ENCODE data around the gene SPEN.
"Not testable (repeated sequence)": the region's sequence is repeated elsewhere in the genome, so short reads cannot be mapped to it uniquely, and the experiment has no call there.

Gene SPEN

DNA sequence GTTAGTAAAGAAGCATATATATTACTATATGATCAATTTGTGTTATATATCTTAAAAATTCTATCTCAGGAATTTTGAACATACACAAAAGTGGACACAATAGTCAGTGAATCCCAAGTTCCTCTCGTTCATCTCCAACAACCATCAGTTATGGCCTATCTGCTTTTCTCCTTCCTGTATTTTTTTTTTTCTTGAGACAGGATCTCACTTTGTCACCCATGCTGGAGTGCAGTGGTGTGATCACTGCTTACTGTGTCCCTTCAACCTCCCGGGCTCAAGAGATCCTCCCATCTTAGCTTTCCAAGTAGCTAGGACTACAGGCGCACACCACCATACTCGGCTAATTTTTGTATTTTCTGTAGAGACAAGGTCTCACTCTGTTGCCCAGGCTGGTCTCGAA lies 9.4 kb downstream of the SPEN start:
- no peak for DNase-seq

DNA sequence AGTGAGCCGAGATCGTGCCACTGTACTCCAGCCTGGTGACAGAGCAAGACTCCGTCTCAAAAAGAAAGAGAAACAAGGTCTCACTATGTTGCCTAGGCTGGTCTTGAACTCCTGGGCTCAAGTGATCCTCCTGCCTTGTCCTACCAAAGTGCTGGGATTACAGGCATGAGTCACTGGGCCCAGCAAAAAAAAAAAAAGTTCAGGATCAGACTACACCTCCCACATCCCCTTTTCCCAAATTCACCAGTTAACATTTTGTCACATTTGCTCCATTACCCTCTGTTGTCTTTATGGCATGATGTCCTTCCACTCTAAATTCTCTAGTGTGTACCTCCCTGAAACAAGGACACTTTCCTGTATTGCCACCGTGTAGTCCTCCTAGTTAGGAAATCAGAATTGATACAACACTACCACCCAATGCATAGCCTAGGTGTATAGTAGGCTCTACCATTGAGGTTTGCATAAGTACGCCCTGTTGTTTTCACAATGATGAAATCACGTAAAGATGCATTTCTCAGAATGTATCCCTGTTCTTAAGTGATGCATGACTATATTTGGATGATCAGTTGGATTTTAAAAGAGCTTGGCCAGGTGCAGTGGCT lies 10.7 kb downstream of the SPEN start:
- no peak for DNase-seq

DNA sequence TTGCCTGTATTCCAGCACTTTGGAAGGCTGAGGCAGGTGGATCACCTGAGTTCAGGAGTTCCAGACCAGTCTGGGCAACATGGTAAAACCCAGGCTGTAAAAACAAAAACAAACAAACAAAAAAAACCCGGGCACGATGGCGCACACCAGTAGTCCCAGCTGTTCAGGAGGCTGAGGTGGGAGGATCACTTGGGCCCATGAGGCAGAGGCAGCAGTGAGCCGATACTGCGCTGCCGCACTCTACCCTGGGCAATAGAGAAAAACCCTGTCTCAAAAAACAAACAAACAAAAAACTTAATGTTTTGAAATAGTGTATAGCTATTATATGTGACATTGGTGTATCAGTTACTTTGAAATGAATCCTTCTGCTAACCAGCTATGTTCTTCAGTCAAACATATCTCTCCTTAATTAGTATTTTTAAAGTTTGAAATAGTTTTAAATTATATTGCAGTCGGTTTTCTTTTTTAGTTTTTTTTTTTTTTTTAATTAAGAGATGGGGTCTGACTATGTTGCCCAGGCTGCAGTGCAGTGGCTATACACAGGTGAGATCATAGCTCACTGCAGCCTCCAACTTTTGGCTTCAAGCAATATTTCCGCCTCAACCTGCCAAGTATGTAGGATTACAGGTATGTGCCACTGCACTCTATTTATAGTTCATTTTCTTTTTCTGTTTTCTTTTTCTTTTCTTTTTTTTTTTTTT lies 11.3 kb downstream of the SPEN start:
- no peak for DNase-seq

DNA sequence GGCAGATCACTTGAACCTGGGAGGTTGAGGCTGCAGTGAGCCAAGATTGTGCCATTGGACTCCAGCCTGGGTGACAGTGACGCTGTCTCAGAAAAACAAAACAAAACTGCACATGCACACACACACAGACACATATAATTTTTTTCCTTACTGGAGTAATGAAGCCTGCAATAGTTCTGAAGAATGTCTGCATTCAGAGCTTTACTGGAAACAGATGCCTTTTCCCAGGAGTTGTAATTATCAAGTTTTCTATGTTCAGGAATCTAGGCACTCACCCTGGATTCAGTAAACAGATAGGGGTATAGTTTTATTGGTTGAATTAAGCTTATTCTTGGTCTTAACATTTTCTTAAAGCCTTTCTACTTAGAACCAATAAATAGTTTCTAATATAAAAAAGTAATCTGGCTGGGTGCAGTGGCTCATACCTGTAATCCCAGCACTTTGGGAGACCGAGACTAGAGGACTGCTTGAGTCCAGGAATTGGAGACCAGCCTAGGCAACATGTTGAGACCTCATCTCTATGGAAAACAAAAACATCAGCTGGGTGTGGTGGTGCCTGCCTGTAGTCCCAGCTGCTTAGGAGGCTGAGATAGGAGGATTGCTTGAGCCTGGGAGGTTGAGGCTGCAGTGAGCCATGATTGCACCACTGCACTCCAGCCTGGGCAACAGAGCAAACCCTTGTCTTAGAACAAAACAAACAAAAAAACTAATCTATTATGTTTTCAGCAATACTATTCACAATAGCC lies 15.8 kb downstream of the SPEN start:
- DNase-seq: no peak

DNA sequence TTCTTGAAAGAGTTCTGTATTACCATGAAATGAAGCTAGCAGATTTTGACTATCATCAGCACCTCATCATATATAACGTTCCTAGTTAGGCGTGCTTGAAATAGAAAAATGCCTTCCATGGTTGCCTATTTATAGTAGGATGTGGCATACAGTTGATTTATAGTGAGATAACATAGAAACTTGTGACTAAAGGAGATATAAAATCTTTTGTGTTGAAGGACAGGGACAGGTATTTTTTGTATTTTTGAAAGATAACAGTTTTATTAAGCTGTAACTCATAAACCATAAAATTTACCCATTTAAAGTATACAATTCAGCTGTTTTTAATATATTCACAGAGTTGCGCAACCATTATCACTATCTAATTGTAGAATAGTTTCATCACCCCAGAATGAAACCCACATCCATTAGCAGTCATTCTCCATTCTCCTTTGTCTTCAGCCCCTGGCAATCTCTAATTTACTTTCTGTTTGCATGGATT lies 19.3 kb downstream of the SPEN start:
- DNase-seq: no peak

DNA sequence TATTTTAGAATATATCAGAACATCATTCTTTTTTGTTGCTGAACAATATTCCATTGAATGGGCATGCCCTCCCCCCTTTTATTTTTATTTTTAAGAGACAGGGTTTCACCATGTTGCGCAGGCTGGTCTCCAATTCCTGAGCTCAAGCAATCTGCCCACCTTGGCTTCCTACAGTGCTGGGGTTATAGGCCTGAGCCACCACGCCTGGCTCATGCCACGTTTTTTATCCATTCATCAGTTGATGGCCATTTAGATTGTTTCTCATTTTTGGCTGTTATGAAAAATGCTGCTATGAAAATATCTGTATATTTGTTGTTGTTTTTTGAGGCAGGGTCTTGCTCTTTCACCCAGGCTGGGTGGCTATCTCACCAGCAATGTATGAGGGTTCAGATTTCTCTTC lies 19.8 kb downstream of the SPEN start:
- no peak for DNase-seq

DNA sequence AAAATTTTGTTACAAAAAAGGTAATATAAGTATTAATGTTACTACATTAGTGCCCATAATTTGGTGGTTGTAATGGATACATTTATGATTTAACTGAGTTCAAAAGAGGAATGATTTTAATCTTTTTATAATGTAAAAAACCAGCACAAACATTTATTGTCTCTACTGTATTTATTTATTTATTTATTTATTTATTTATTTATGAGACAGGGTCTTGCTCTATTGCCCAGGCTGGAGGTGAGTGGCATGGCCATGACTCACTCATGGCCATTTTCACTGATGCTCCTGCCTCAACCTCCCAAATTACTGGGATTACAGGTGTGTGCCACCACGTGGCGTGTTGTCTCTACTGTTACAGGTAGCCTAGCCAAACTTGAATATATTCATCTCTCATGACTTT lies 21.9 kb downstream of the SPEN start:
- no peak for DNase-seq

DNA sequence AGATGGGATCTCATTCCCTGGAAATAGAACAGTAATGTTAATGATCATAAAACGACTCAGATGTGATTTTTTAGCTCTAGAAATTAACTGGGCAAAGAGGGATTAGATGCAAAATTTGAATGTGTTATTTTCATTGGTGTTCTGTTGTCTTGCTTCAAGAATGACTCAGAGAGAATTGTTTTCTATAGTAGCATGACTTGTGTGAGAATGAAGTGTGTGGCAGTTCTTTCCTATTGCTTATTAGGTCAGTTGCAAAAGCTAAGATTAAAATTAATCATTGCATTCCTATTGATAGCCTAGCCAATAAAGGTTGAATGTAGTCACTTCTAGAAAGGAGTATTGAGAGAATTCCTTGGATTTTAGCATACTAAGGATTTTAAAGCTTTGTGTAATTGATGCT lies 22.9 kb downstream of the SPEN start:
- DNase-seq: no peak

DNA sequence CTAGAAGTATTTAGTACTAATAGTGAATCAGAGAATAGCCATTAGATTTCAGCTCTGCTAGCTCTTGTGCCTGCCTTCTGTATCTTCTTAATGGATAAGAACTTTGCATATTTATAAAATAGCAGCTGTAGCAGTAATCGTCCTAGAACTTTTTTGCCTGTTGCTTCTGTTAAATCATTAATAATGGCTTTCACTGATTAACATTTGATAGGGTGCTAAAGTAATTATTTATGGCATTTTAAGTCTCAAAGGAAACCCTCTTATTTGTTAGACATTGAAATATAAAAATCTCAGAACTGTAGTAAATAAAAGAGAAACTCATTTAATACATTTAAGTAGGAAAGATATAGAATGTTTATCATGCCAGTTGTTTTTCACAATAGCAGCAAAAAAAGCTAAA lies 27.0 kb downstream of the SPEN start:
- no peak for DNase-seq

DNA sequence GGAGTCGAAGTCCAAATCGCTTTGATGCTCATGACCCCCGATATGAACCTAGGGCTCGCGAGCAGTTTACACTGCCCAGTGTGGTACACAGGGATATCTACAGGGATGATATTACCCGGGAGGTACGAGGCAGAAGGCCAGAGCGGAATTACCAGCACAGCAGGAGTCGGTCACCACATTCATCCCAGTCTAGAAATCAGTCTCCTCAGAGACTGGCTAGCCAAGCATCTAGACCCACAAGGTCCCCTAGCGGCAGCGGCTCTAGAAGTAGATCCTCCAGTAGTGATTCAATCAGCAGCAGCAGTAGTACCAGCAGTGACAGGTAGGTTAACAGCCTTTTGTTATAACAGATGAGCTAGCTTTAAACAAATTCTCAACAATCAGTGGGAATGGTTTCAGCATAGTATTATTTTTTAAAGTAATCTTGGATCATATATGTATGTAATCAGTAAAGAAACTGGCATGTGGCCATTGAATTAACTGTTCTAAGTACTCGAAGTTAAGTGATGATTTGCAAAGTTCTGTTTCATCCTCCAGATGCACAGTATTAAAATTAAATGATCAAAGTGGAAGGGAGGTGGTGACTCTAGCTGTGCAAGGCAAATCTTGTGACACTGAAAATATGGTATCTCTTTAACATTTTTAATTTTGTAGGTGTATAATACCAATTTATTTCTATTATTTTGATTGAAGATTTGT lies 29.0 kb downstream of the SPEN start:
- DNase-seq: no peak

DNA sequence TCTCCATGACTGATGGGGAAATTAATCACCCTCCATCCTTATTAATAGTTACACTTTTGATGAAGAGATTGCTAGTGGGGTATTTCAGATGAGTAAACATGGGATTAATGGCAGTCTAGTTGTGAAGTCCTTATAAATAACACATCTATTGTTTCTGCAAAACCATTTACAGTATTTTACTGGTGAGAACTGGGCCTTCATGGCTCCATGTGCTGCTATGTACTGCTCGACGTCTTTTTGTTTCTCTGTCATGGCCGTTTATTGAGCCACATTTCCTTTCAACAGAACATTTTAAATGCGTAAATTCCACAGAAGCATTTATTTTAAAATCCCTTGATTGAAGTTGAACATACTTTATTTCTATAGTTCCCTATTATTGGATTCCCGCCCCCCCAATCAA lies 34.5 kb downstream of the SPEN start:
- DNase-seq: no peak

DNA sequence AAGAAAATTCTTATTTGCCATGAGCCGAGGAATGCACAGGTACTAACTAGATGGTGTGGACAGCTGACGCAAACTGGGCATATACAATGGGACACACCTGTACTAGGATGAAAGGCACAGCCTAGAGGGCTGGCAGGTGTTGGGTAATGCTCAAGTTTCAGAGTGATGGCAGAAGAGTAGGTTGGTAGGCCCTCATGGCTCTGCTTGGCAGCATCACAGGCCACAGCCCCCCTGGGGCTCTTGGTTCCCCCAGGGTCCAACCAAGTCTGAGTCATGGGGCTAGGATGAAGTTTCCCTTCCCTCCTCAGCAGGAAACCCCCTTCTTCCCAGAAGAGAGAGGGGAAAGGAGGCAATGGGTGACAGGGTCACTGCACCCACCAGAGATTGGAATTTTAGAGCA lies 35.2 kb downstream of the SPEN start:
- no peak for DNase-seq

DNA sequence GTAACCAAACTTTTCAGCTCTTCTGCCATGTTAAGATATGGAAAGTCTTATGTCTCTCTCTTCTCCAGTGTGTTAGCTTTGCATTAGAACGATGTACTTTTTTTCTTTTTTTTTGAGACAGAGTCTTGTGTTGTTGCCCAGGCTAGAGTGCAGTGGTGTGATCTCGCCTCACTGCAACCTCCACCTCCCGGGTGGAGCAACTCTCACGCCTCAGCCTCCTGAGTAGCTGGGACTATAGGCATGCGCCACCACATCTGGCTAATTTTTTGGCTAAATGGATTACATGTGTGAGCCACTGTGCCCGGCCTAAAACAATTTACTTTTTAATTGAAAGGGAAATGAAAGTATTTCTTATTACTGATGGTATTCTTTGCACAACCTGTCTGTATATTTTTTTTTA lies 35.8 kb downstream of the SPEN start:
- no peak for DNase-seq

DNA sequence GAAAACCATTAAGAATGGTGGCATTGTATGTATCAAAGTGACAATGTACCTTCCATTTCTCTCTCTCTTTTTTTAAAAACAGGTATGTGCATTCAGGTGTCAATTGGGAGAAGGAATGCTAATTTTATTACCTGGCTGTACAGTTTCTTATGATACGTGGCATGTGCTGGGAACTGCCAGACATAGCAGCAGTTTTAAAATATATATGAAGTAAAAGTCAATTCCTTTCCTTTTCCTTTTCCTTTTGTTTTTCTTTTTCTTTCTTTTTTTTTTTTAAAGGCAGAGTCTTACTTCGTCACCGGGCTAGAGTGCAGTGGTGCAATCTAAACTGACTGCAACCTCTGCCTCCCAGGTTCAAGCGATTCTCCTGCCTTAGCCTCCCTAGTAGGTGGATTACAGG lies 37.0 kb downstream of the SPEN start:
- DNase-seq: no peak

DNA sequence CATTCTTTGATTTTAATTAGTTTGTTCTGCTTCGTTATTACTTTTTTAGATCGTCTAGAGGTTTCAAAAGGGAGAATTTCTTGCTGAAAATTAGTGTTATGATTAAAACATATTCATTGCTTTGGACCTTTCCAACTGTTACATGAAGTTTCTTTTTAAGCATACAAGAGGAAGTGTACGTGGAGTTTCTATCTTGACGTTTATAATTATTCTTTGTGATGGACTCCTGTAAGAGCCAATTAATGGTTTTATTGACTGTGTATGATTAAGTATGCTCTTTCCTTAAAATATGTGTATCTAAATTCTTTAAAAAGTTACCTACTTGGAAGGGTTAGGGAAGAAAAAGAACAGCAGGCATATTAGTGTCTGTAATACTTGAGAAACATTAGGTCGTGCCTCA lies 37.8 kb downstream of the SPEN start:
- DNase-seq: no peak

DNA sequence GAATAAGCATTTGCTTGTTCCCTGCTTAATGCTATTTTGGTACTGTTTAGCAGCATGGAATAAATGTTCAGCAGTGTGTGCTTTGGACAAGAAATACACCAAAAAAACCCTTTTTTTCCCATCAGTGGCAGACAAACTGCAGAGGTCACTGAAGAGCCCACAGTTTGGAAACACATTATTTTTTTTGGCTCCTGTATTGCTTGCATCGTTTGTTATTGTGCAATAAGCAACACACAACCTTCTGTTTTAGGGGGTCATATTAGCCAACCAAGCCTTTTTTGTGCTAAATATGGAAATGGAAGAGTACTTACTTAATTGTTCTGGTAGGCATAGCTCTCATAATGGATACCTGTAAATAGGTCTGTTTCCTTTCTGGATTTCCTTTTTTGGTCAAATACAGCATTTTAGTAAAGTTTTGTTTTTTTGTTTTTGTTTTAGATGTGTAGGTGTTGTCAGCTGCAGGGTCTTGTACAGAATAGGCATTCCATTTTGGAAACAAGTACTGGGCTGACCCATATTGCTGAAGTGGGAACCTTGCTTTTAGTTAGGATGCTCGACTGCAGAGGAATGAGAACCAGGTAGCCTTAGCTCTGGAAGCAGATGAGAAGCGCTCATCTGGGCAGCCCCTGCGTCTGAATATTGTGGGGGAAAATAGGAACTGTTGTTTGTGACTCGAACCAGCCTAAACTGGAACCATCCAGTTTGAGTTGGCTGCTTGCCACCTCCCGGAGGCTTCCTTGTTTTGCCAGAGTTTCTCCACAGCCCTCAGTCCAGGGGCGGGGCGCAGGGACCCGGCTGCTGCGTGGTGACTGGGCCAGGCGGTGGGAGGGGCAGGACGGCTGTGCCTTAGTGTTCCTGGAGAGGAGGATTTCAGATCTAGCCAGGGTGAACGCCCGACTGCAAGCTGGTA lies 38.4 kb downstream of the SPEN start:
- peak in 1 of 5 donors; percentile 5 for DNase-seq

DNA sequence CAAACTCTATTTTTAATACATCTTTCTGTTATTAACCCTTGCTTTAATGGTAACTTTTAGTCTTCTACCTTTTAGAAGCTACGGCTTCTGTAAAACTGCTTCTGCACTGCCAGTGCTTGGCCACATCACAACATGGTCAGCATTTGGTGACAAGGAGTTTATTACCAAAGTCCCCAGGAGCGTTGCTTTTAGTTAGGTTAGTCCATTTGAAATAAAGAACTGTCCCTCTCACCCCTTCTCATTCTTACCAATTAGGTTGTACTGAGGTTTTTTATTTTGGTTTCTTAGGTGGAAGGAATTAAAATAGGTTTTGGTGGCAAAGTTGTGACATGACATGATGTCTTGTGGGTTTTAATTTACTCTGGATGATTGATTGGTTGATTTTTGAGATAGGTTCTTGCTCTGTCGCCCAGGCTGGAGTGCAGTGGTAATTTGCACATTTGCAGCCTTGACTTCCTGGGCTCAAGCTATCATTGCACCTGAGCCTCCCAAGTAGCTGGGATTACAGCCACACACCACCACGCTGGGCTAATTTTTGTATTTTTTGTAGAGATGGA lies 39.2 kb downstream of the SPEN start:
- no peak for DNase-seq

DNA sequence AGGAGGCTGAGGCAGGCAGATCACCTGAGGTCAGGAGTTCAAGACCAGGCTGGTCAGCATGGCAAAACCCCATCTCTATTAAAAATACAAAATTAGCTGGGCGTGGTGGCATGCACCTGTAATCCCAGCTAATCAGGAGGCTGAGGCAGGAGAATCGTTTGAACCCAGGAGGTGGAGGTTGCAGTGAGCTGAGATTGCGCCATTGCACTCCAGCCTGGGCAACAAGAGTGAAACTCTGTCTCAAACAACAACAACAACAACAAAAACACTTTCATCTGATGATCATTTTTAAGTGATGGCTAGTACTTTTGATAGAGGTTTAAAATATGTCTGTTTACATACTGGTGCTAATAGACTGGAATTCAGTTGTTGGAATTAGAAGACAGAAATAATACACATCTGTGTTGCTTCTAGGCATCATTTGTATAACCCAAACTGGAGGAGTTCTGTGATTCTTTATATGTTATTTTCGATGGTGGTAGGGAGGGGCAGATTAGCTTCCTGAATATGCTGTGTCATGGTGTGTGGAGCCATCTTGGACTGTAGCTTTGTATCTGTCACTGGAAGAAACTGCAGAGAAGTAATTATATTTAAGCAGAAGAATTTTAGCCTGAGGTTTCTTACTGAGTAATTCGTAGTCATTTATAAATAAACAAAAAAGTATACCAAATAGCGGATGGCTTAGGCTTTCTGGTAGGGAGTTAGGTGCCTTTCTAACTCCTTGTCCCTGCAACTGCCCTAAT lies 45.5 kb downstream of the SPEN start:
- DNase-seq: peak in 1 of 5 donors; percentile 24

DNA sequence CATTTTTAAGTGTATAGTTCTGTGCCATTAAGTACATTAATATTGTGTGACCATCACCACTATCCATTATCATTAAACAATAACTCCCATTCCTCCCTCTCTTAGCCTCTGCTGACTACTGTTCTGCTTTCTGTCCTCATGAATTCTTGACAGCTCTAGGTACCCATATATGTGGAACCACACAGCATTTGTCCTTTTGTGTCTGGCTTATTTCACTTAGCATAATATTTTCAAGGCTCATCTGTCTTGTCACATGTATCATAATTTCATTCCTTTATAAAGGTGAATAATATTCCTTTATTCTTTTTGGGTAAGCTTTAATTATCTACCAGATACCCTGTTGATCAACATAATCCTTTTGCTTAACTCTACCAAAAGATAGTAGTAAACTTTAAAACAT lies 47.7 kb downstream of the SPEN start:
- DNase-seq: no peak

DNA sequence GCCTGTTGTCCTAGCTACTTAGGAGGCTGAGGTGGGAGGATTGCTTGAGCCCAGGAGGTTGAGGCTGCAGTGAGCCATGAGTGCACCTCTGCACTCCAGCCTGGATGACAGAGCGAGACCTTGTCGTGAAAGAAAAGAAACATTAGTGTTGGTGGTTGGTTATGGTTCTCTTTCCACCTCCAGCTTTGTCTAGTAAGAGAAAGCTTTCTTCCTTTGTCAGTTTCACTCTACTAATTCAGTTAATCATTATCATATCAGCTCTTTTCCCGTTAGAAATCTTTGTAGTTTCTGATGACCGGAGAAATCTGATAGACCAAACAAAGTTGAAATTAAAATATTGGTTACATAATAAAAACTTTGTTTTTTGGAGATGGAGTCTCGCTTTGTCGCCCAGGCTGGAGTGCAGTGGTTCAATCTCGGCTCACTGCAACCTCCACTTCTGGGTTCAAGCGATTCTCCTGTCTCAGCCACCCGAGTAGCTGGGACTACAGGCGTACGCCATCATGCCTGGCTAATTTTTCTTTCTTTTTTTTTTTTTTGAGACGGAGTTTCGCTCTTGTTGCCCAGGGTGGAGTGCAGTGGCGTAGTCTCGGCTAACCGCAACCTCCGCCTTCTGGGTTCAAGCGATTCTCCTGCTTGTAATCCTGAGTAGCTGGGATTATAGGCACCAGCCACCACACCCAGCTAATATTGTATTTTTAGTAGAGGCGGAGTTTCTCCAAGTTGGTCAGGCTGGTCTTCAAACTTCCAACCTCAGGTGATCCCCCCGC lies 49.5 kb downstream of the SPEN start:
- DNase-seq: not testable (repeated sequence)
